MCF 10A (cell line): ENCODE measurements around the gene ABCC12. TPM values are rescaled to one million over a fixed set of nuclear protein-coding genes. Genes with fewer than 3 reads are reported as not detected.
A peak's percentile ranks its signal among the peaks of the same experiment; 100 is the strongest.

Experiments used
- Bru-seq: library from RNA; stranded (reverse); fragments of 400-500 nt; gene quantifications from one replicate; lab custom pipeline; 2021; lab: Mats Ljungman, UMichigan
- BruChase-seq, 2 experiments: library from RNA; stranded (reverse); fragments of 400-500 nt; gene quantifications; one replicate each; lab custom pipeline; 2021; lab: Mats Ljungman, UMichigan
- BruUV-seq: library from RNA; stranded (reverse); fragments of 400-500 nt; replicated peaks from 2 replicates; lab custom pipeline; 2021; lab: Mats Ljungman, UMichigan
- CTCF ChIA-PET: fragments of 300-600 bp; sonication (Branson Sonifier 250); formaldehyde crosslinking; extraction: SDS; loops from one replicate; lab custom pipeline; 2021; ENCODE audit warnings: antibody characterized with exemption, inconsistent platforms; lab: Yijun Ruan, JAX
- POLR2A ChIA-PET: fragments of 300-600, 350-650 bp; sonication (Branson Sonifier 250); formaldehyde crosslinking; extraction: SDS; loops from one replicate; lab custom pipeline; 2020; ENCODE audit warnings: antibody characterized with exemption, inconsistent platforms; lab: Yijun Ruan, JAX
- DNase-seq: peaks from one replicate; pipeline ENCODE4 v3.0.0-alpha.2; 2018; ENCODE audit not compliant: unreplicated experiment
- H3K27ac Mint-ChIP-seq: one replicate; pipeline ENCODE4 v1.8.0; 2022; ENCODE audit warnings: mild to moderate bottlenecking, low read depth, mixed read lengths; ENCODE audit not compliant: unreplicated experiment
- H3K27me3 Mint-ChIP-seq: one replicate; pipeline ENCODE4 v1.8.0; 2022; ENCODE audit warnings: mixed read lengths; ENCODE audit not compliant: insufficient read depth, unreplicated experiment
- H3K36me3 Mint-ChIP-seq: one replicate; pipeline ENCODE4 v1.8.0; 2022; ENCODE audit warnings: mild to moderate bottlenecking, moderate library complexity, mixed read lengths; ENCODE audit not compliant: insufficient read depth, unreplicated experiment
- H3K4me1 Mint-ChIP-seq: one replicate; pipeline ENCODE4 v1.8.0; 2022; ENCODE audit warnings: mixed read lengths; ENCODE audit not compliant: insufficient read depth, unreplicated experiment
- H3K4me3 Mint-ChIP-seq: one replicate; pipeline ENCODE4 v1.8.0; 2022; ENCODE audit warnings: mild to moderate bottlenecking, moderate library complexity, mixed read lengths; ENCODE audit not compliant: unreplicated experiment
- H3K9me3 Mint-ChIP-seq: one replicate; pipeline ENCODE4 v1.8.0; 2022; ENCODE audit warnings: mixed read lengths; ENCODE audit not compliant: unreplicated experiment
- intact Hi-C: fragments of 100-400 bp; cut with micrococcal nuclease; formaldehyde crosslinking; loops from 2 replicates; pipeline ENCODE4 v1.14.1; 2022
- long read RNA-seq: library from polyadenylated mRNA; stranded (forward); transcript quantifications from one replicate; pipeline ENCODE4 v2.0.0, GENCODE V29; 2022
- total RNA-seq: library from RNA; stranded (reverse); gene quantifications from 2 replicates; pipeline ENCODE4 v1.2.3, GENCODE V29; 2022
- TF ChIP-seq, protein P1 (sequence below): fragments of 200-600 bp; IDR thresholded peaks from one replicate; pipeline ENCODE4 v1.8.0; 2022; ENCODE audit warnings: antibody characterized with exemption, mild to moderate bottlenecking; ENCODE audit not compliant: unreplicated experiment

ABCC12 gene
- not detected in 2 replicates for total RNA-seq
- percentile 2 among the genes with signal in this experiment for Bru-seq, nascent RNA
- percentile 5 among the genes with signal in this experiment for BruChase-seq, experiment 1, labeled RNA remaining after a 6-hour chase
- BruChase-seq, experiment 2, labeled RNA remaining after a 2-hour chase: not detected
- long read RNA-seq: 0 reads

DNA sequence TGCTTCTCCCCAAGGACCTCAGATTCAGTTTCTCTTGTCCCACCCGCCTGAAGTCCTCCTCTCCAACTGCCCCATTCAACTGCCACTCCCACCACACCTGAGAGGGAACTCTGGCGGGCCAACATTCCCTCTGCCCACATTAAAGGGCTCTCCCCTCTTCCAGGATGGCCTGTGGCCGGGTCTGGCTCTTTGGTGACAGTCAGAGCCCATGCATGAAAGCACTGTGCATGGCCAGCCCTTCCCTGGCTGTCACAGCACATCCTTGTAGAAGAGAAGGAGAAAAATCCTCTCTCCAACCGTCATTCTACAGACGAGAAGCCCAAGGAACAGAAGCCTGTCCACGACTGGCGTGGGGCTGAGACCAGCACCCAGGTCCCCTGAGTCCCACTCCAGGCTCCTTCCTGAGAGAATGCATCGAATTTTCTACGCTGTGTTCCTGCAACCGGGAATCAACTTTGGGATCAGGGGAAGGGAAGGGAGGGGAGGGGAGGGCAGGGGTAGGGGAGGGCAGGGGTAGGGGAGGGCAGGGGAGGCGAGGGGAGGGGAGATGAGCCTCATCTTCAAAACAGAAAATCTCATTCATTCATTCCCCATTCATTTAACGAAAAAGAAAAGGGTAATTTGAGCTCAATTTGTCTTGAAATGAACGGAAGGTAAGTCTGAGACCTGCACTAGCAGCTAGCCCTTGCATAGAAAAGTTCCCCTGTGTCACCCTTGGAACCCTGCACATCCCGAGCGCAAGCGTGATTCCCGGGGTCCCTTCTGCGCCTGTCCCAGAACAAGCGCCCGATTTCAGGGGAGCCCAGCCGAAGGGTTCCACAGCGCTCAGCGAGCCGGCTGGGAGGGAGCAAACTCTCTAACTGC is at the start of gene ABCC12:
Gene ABCC12, minus strand, starts transcription at position 68 of the 864 bp plus-strand sequence. CDS start 9,569 bp downstream, outside the sequence.
- ChIA-PET CTCF (interaction anchor here (0.6 to 5.6 kb wide), 27 partner anchors 11 to 1209 kb away, joined by 3 to 46 read pairs (median 4); partner anchors contain the start of genes ITFG1 and PHKB), POLR2A (interaction anchor here (1.3 kb wide), 1 partner anchor 1012 kb away, joined by 3 read pairs; the partner anchor contains the start of gene NETO2)
- TF ChIP-seq, protein P1, sequence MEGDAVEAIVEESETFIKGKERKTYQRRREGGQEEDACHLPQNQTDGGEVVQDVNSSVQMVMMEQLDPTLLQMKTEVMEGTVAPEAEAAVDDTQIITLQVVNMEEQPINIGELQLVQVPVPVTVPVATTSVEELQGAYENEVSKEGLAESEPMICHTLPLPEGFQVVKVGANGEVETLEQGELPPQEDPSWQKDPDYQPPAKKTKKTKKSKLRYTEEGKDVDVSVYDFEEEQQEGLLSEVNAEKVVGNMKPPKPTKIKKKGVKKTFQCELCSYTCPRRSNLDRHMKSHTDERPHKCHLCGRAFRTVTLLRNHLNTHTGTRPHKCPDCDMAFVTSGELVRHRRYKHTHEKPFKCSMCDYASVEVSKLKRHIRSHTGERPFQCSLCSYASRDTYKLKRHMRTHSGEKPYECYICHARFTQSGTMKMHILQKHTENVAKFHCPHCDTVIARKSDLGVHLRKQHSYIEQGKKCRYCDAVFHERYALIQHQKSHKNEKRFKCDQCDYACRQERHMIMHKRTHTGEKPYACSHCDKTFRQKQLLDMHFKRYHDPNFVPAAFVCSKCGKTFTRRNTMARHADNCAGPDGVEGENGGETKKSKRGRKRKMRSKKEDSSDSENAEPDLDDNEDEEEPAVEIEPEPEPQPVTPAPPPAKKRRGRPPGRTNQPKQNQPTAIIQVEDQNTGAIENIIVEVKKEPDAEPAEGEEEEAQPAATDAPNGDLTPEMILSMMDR: no peak
- Mint-ChIP-seq H3K27me3 (no peaks in the 10 kb centered on the region), H3K36me3 (no peaks in the 10 kb centered on the region), H3K4me1 (peaks cover 10% of the 10 kb centered on the region), H3K27ac (no peak within 1 kb of the TSS), H3K4me3 (no peak within 1 kb of the TSS), H3K9me3 (no peaks in the 10 kb centered on the region)
- BruUV-seq: no TSS peak
- no peak for DNase-seq
- intact Hi-C loops: loop anchor here (1.0 to 10.0 kb wide), 3 partner anchors 421 to 1015 kb away; partner anchors contain the start of genes ITFG1 and PHKB

DNA sequence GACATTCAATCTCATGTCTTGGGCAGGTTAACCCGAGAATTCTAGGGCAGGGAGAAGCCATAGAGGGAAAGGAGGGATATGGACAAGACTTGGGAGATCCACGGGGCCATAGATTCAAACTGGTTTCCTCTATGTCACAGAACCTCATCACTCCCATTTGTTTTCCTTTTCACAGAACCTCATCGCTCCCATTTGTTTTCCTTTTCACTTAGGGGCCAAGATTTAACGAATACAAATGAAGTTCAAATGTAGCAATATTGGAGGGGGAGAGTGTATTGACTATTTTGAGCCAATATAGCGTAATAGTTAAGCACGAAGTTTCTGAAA is 49.0 kb upstream of the ABCC12 start:
- H3K9me3 Mint-ChIP-seq: no peaks in the 10 kb centered on the region
- H3K27me3 Mint-ChIP-seq: no peaks in the 10 kb centered on the region
- BruUV-seq: no TSS peak
- no peak overlapping the region for H3K4me3 Mint-ChIP-seq
- DNase-seq: no peak
- peaks cover 15% of the 10 kb centered on the region for H3K4me1 Mint-ChIP-seq
- CTCF ChIA-PET: interaction anchor here (0.6 kb wide), 1 partner anchor 10 kb away, joined by 4 read pairs; no protein-coding TSS in a partner anchor
- no peaks in the 10 kb centered on the region for H3K36me3 Mint-ChIP-seq
- no peak overlapping the region for H3K27ac Mint-ChIP-seq
- TF ChIP-seq, protein P1: no peak
- intact Hi-C loops: no loop called here
- POLR2A ChIA-PET: no interaction called here

DNA sequence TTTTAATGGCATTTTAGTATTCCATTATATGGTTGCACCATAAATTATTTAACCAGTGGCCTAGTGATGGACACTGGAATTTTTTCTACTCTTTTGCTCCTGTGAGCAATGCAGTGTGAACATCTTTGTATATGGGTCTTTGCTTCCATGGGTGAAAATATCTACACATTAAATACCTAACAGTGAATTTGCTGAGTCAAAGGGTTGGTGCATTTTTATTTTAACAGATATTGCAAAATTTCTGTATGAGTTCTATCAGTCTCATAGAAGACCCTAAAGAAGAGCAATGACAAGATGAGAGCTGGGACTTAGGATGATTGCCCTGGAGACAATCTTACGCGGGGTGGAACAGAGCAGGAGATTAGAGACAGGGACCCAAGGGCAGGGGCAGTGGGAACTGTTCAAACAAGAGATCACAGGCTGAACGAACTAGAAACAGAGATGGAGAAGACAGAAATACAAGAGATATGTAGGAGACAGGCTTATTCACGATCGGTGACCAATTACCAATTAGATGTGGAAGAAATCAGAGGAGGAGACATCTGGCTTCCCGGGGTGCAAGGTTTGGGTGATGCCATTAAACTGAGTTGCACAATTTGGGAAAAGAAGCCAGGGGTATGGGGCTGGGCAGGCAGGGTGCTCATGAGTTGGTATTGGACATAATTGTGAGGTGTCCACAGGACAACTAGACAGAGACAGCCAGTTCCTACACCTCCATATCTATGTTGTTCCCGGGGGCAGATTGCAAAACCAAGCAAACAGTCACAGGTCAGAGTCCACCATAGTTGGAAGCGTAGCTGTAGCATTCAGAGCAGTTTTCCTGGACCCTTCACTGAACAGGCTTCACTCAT is 48.4 kb upstream of the ABCC12 start:
- DNase-seq: no peak
- H3K9me3 Mint-ChIP-seq: no peaks in the 10 kb centered on the region
- CTCF ChIA-PET: no interaction called here
- peaks cover 15% of the 10 kb centered on the region for H3K4me1 Mint-ChIP-seq
- intact Hi-C loops: no loop called here
- TF ChIP-seq, protein P1: no peak
- H3K27ac Mint-ChIP-seq: no peak overlapping the region
- H3K36me3 Mint-ChIP-seq: no peaks in the 10 kb centered on the region
- POLR2A ChIA-PET: no interaction called here
- H3K4me3 Mint-ChIP-seq: no peak overlapping the region
- no TSS peak for BruUV-seq
- H3K27me3 Mint-ChIP-seq: no peaks in the 10 kb centered on the region
